Osteoblast (primary cell): Measurements from ENCODE around the gene NKX2-3. TPM values are rescaled to one million over a fixed set of nuclear protein-coding genes. Genes with fewer than 3 reads are reported as not detected.
A peak's percentile ranks its signal among the peaks of the same experiment; 100 is the strongest.

Experiments
- DNase-seq: peaks from one replicate; pipeline ENCODE4 v3.0.0; 2011; ENCODE audit warnings: low spot score, mixed read lengths; ENCODE audit not compliant: insufficient read length; ENCODE audit errors: missing footprints
- H2AFZ ChIP-seq: 2 replicates; pipeline ENCODE4 v1.6.0; 2011; ENCODE audit warnings: mild to moderate bottlenecking, low read length
- H3K27ac ChIP-seq: 2 replicates; pipeline ENCODE4 v1.5.1; 2011; ENCODE audit warnings: mild to moderate bottlenecking, low read depth, low read length, moderate library complexity
- H3K27me3 ChIP-seq: 2 replicates; pipeline ENCODE4 v1.6.0; 2012; ENCODE audit warnings: mild to moderate bottlenecking, control low read depth, inconsistent platforms, low read length, moderate library complexity; ENCODE audit not compliant: insufficient read depth
- H3K36me3 ChIP-seq: 2 replicates; pipeline ENCODE4 v1.5.1; 2011; ENCODE audit warnings: mild to moderate bottlenecking, low read length, control low read depth, moderate library complexity; ENCODE audit not compliant: insufficient read depth
- H3K4me1 ChIP-seq: 2 replicates; pipeline ENCODE4 v1.5.1; 2011; ENCODE audit warnings: mild to moderate bottlenecking, low read length, control low read depth, moderate library complexity; ENCODE audit not compliant: insufficient read depth
- H3K4me2 ChIP-seq: 2 replicates; pipeline ENCODE4 v1.6.0; 2011; ENCODE audit warnings: mild to moderate bottlenecking, low read length; ENCODE audit not compliant: insufficient read depth
- H3K4me3 ChIP-seq: fragments of 200-600 bp; sonication (generic); 3 replicates; pipeline ENCODE4 v1.5.1; 2012; ENCODE audit warnings: mild to moderate bottlenecking, low read length, inconsistent platforms; ENCODE audit not compliant: insufficient read depth
- H3K79me2 ChIP-seq: 2 replicates; pipeline ENCODE4 v1.6.0; 2012; ENCODE audit warnings: mild to moderate bottlenecking, low read length, control low read depth, inconsistent platforms; ENCODE audit not compliant: insufficient read depth
- H3K9me3 ChIP-seq: 2 replicates; pipeline ENCODE4 v1.5.1; 2011; ENCODE audit warnings: low read depth, low read length, control low read depth
- H4K20me1 ChIP-seq: 2 replicates; pipeline ENCODE4 v1.6.0; 2012; ENCODE audit warnings: mild to moderate bottlenecking, low read length, control low read depth; ENCODE audit not compliant: insufficient read depth
- CTCF ChIP-seq: IDR thresholded peaks from 2 replicates; pipeline ENCODE4 v1.5.1; 2011; ENCODE audit warnings: mild to moderate bottlenecking, low read depth, low read length, moderate library complexity; ENCODE audit errors: extremely low read depth
- total RNA-seq: library from RNA; depleted of rRNA; stranded (reverse); fragments of >200 nt; gene quantifications from 2 replicates; pipeline ENCODE4 v1.2.3, GENCODE V29; 2012

NKX2-3 gene
- total RNA-seq, 1 donor: not detected

GRCh38 chr10:99513061-99513460 lies 19.7 kb upstream of the NKX2-3 start:
- Histone ChIP-seq H3K36me3 (no peaks in the 10 kb centered on the region), H3K4me3 (no peak overlapping the region), H3K27me3 (peaks cover 21% of the 10 kb centered on the region), H4K20me1 (no peaks in the 10 kb centered on the region), H3K9me3 (no peaks in the 10 kb centered on the region), H3K27ac (no peak overlapping the region), H2AFZ (no peak overlapping the region), H3K4me1 (no peaks in the 10 kb centered on the region), H3K79me2 (no peaks in the 10 kb centered on the region), H3K4me2 (no peak overlapping the region)
- no peak for TF ChIP-seq CTCF
- no peak for DNase-seq

GRCh38 chr10:99519690-99520039 lies 13.1 kb upstream of the NKX2-3 start:
- Histone ChIP-seq H3K4me3 (no peak overlapping the region), H2AFZ (no peak overlapping the region), H3K4me2 (no peak overlapping the region), H3K9me3 (no peaks in the 10 kb centered on the region), H3K79me2 (no peaks in the 10 kb centered on the region), H3K4me1 (no peaks in the 10 kb centered on the region), H3K27ac (no peak overlapping the region), H3K36me3 (no peaks in the 10 kb centered on the region), H3K27me3 (peaks cover 72% of the 10 kb centered on the region), H4K20me1 (no peaks in the 10 kb centered on the region)
- DNase-seq: no peak
- no peak for TF ChIP-seq CTCF

GRCh38 chr10:99520040-99520846 lies 12.5 kb upstream of the NKX2-3 start:
- TF ChIP-seq CTCF: no peak
- H4K20me1 ChIP-seq: no peaks in the 10 kb centered on the region
- H3K36me3 ChIP-seq: no peaks in the 10 kb centered on the region
- DNase-seq: no peak
- H3K9me3 ChIP-seq: no peaks in the 10 kb centered on the region
- no peak overlapping the region for H3K27ac ChIP-seq
- no peaks in the 10 kb centered on the region for H3K79me2 ChIP-seq
- no peak overlapping the region for H3K4me2 ChIP-seq
- no peak overlapping the region for H2AFZ ChIP-seq
- H3K4me1 ChIP-seq: no peaks in the 10 kb centered on the region
- peaks cover 72% of the 10 kb centered on the region for H3K27me3 ChIP-seq
- H3K4me3 ChIP-seq: no peak overlapping the region

GRCh38 chr10:99520847-99521764 lies 11.6 kb upstream of the NKX2-3 start:
- no peak overlapping the region for H2AFZ ChIP-seq
- H3K36me3 ChIP-seq: no peaks in the 10 kb centered on the region
- H3K79me2 ChIP-seq: no peaks in the 10 kb centered on the region
- DNase-seq: peak; percentile 68
- no peaks in the 10 kb centered on the region for H4K20me1 ChIP-seq
- TF ChIP-seq CTCF: no peak
- H3K4me2 ChIP-seq: no peak overlapping the region
- H3K4me1 ChIP-seq: no peaks in the 10 kb centered on the region
- H3K27ac ChIP-seq: no peak overlapping the region
- no peak overlapping the region for H3K4me3 ChIP-seq
- no peaks in the 10 kb centered on the region for H3K9me3 ChIP-seq
- H3K27me3 ChIP-seq: peaks cover 78% of the 10 kb centered on the region
